Esophagus muscularis mucosa (tissue), 4 donors: ENCODE results near the gene ZNF460. TPM values are rescaled to one million over a fixed set of nuclear protein-coding genes. Genes with fewer than 3 reads are reported as not detected.
"Not testable (repeated sequence)": the region's sequence is repeated elsewhere in the genome, so short reads cannot be mapped to it uniquely, and the experiment has no call there.

Experiments used
- DNase-seq: peaks from one replicate; pipeline ENCODE4 v3.0.0-alpha.2; 2017; ENCODE audit errors: extremely low spot score
- H3K27ac ChIP-seq, 4 donors: fragments of 200-600 bp; sonication (generic); replicated peaks in 1 of 4; 1 replicate in 3 of 4; 2 replicates in 1 of 4; pipeline ENCODE4 v1.5.1; 2016 to 2019; ENCODE audit warnings: mild to moderate bottlenecking in 1 of 4
- H3K27me3 ChIP-seq, 4 donors: fragments of 200-600 bp; sonication (generic); one replicate each; pipeline versions ENCODE4 v1.5.1 to v1.6.0; 2016 to 2019
- H3K36me3 ChIP-seq, 4 donors: fragments of 200-600 bp; sonication (generic); one replicate each; pipeline ENCODE4 v1.5.1; 2016 to 2019
- H3K4me1 ChIP-seq, 4 donors: fragments of 200-600 bp; sonication (generic); one replicate each; pipeline ENCODE4 v1.5.1; 2016 to 2019
- H3K4me3 ChIP-seq, 4 donors: fragments of 200-600 bp; sonication (generic); 1 replicate in 2 of 4; 2 replicates in 2 of 4; pipeline ENCODE4 v1.5.1; 2016 to 2019; ENCODE audit warnings: mild to moderate bottlenecking in 4 of 4, moderate library complexity in 1 of 4
- H3K9me3 ChIP-seq, 4 donors: fragments of 200-600 bp; sonication (generic); 1 replicate in 3 of 4; 2 replicates in 1 of 4; pipeline ENCODE4 v1.5.1; 2016 to 2019
- EP300 ChIP-seq: sonication (generic); formaldehyde crosslinking; IDR thresholded peaks from one replicate; pipeline ENCODE4 v1.6.1; 2017; ENCODE audit warnings: antibody characterized with exemption
- POLR2A ChIP-seq: fragments of 450-650 bp; IDR thresholded peaks from one replicate; pipeline ENCODE4 v1.6.1; 2017; ENCODE audit warnings: antibody characterized with exemption, moderate library complexity, mild to moderate bottlenecking, low read depth
- POLR2AphosphoS5 ChIP-seq, 2 donors: sonication (generic); formaldehyde crosslinking; IDR thresholded peaks; one replicate each; pipeline ENCODE4 v1.6.1; 2017; ENCODE audit warnings: antibody characterized with exemption in 2 of 2
- WGBS: methylation state at CpG from one replicate; pipeline ENCODE4 v1.1.5; 2018; 5-methylcytosine and 5-hydroxymethylcytosine counted together
- intact Hi-C: fragments of 100-400 bp; cut with DNase I; formaldehyde crosslinking; loops from one replicate; pipeline ENCODE4 v1.15.1; 2023
- total RNA-seq, 4 donors: library from RNA; depleted of rRNA; stranded (reverse); fragments of >200 nt; gene quantifications; one replicate each; pipeline versions ENCODE4 v1.1.0 to v1.2.1, GENCODE V29; 2016
- TF ChIP-seq, protein P1 (sequence below), 3 experiments: fragments of 200-600 bp in 2 of 3; fragments of 450-650 bp in 1 of 3; sonication (generic) in 2 of 3; IDR thresholded peaks; one replicate each; pipeline ENCODE4 v1.5.1; 2017 to 2019; ENCODE audit warnings: antibody characterized with exemption in 3 of 3, mild to moderate bottlenecking in 2 of 3, moderate library complexity in 1 of 3

The ZNF460 gene
- total RNA-seq, 4 donors from 2014 or later: 46.1 to 75.0 (median 50.1) TPM

DNA sequence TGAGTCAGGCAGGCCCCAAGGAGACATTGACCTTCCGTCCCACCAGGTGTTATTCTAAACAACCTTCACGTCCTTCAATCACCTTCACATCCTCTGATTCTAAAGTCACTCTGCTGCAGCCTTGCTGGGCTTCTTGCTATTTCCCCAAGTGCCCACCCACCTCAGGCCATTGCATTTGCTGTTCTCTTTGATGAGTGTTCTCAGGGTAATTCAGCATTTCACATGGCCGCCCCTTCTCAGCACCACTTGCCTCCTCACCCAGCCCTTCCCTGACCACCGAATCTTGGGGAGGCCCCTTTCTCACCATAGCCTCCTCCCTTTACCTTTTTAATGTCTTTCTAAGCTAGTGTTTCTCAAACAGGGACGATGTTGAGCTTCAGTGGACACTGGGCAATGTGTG, 35.2 kb upstream of the ZNF460 start:
- 94% methylated on average over 5 of the region's 5 CpGs for WGBS
- H3K4me1 ChIP-seq: peaks cover 19 to 31% (median 24%) of the 10 kb centered on the region in 4 donors
- H3K4me3 ChIP-seq: no peak overlapping the region
- no peak for TF ChIP-seq EP300
- TF ChIP-seq, protein P1, sequence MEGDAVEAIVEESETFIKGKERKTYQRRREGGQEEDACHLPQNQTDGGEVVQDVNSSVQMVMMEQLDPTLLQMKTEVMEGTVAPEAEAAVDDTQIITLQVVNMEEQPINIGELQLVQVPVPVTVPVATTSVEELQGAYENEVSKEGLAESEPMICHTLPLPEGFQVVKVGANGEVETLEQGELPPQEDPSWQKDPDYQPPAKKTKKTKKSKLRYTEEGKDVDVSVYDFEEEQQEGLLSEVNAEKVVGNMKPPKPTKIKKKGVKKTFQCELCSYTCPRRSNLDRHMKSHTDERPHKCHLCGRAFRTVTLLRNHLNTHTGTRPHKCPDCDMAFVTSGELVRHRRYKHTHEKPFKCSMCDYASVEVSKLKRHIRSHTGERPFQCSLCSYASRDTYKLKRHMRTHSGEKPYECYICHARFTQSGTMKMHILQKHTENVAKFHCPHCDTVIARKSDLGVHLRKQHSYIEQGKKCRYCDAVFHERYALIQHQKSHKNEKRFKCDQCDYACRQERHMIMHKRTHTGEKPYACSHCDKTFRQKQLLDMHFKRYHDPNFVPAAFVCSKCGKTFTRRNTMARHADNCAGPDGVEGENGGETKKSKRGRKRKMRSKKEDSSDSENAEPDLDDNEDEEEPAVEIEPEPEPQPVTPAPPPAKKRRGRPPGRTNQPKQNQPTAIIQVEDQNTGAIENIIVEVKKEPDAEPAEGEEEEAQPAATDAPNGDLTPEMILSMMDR (IDR thresholded peaks at IDR 0.05): no peak
- TF ChIP-seq POLR2AphosphoS5 (IDR thresholded peaks at IDR 0.05): no peak
- no peak for TF ChIP-seq POLR2A
- intact Hi-C loops: no loop called here
- H3K9me3 ChIP-seq: no peaks in the 10 kb centered on the region
- H3K27me3 ChIP-seq: no peaks in the 10 kb centered on the region
- peak; percentile 39 for DNase-seq
- no peak overlapping the region for H3K27ac ChIP-seq
- peaks cover 41 to 73% (median 57%) of the 10 kb centered on the region in 4 donors for H3K36me3 ChIP-seq

DNA sequence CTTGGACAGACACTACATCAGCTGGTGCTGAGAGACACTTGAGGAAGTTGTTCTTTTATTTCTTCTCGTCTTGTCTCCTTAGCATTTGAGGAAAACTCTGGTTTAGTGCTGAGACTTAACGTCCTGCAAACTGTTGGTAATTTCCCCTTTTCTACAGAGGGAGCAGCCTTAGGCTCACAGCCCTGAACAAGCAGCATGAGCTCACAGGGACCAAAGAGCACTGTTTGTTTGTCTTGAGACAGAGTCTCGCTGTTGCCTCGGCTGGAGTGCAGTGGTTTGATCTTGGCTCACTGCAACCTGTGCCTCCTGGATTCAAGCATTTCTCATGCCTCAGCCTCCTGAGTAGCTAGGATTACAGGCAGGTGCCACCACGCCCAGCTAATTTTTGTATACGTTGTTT, 34.3 kb upstream of the ZNF460 start:
- TF ChIP-seq, protein P1 (IDR thresholded peaks at IDR 0.05): no peak
- TF ChIP-seq EP300: no peak
- peak; percentile 66 for DNase-seq
- Histone ChIP-seq H3K27ac (no peak overlapping the region), H3K4me1 (peaks cover 18 to 29% (median 23%) of the 10 kb centered on the region in 4 donors), H3K27me3 (no peaks in the 10 kb centered on the region), H3K36me3 (peaks cover 41 to 82% (median 65%) of the 10 kb centered on the region in 4 donors), H3K9me3 (no peaks in the 10 kb centered on the region), H3K4me3 (no peak overlapping the region)
- intact Hi-C loops: no loop called here
- WGBS: 75% methylated on average over 6 of the region's 6 CpGs

DNA sequence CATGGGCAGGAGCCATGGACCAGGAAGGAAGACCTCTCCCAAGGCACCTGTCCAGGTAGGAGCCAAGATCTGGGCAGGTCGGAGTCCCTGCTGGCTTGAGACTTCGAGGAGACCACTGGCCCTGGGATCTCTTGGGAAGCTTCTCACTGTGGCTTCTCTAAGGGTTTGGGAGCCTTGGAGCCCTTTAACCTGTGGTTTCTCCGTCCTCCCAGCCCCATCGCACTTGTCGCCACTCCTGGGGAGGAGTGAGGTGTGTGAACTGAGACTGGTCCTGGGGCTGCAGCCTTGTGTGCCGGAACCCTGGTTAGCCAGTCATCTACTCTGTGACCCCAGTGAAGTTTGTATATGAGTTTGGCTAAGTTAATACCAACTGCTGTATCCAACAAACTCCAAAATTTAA, 31.6 kb upstream of the ZNF460 start:
- H3K36me3 ChIP-seq: peaks cover 62 to 98% (median 89%) of the 10 kb centered on the region in 4 donors
- TF ChIP-seq POLR2AphosphoS5 (IDR thresholded peaks at IDR 0.05) (no peak), POLR2A (no peak), EP300 (no peak)
- TF ChIP-seq, protein P1 (IDR thresholded peaks at IDR 0.05): no peak
- WGBS: 97% methylated on average over 4 of the region's 6 CpGs
- H3K27ac ChIP-seq: no peak overlapping the region
- intact Hi-C loops: no loop called here
- H3K4me1 ChIP-seq: peaks cover 0 to 3% (median under 1%) of the 10 kb centered on the region in 4 donors
- H3K27me3 ChIP-seq: no peaks in the 10 kb centered on the region
- H3K9me3 ChIP-seq: peaks cover 0 to 4% (median under 1%) of the 10 kb centered on the region in 4 donors
- DNase-seq: peak; percentile 29
- H3K4me3 ChIP-seq: no peak overlapping the region

DNA sequence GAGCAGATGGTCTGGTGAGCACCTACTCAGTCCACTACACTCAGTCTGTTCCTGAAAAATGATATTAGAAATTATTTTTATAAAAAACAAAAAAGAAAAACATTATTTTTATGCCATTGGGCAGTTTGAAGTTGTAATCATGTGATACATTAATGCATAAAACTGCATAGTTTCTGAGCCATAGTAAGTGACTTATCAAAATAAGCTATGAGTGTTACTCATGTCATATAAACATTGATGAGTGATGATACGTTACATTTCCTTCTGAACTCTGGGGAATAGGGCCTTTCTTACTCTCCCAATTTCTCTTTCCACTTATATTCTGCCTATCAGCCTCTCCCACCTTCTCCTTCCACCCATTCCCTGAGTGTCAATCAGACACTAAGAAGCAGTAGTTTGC, 31.0 kb upstream of the ZNF460 start:
- H3K4me1 ChIP-seq: no peaks in the 10 kb centered on the region
- H3K27ac ChIP-seq: no peak overlapping the region
- intact Hi-C loops: no loop called here
- peaks cover 0 to 11% (median 3%) of the 10 kb centered on the region in 4 donors for H3K9me3 ChIP-seq
- 72% methylated on average over 1 of the region's 1 CpG for WGBS
- H3K27me3 ChIP-seq: no peaks in the 10 kb centered on the region
- H3K4me3 ChIP-seq: no peak overlapping the region
- TF ChIP-seq POLR2AphosphoS5 (IDR thresholded peaks at IDR 0.05): no peak
- TF ChIP-seq, protein P1 (IDR thresholded peaks at IDR 0.05): no peak
- DNase-seq: no peak
- H3K36me3 ChIP-seq: peaks cover 68 to 98% (median 89%) of the 10 kb centered on the region in 4 donors

DNA sequence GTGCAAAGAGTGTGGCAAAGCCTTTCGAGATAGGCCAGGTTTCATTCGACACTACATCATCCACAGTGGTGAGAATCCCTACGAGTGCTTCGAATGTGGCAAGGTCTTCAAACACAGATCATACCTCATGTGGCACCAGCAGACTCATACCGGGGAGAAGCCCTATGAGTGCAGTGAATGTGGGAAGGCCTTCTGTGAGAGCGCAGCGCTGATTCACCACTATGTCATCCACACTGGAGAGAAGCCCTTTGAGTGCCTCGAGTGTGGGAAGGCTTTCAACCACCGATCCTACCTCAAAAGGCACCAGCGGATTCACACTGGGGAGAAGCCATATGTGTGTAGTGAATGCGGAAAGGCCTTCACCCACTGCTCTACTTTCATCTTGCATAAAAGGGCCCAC, 26.5 kb upstream of the ZNF460 start:
- Histone ChIP-seq H3K9me3 (peaks cover 0 to 15% (median 3%) of the 10 kb centered on the region in 4 donors), H3K36me3 (peaks cover 43 to 70% (median 58%) of the 10 kb centered on the region in 4 donors)
- intact Hi-C loops, H3K27me3 ChIP-seq, H3K4me1 ChIP-seq, DNase-seq, H3K4me3 ChIP-seq, H3K27ac ChIP-seq: not testable (repeated sequence)
- 97% methylated on average over 11 of the region's 11 CpGs for WGBS
